Kidney (tissue), 14 donors: ENCODE results near the gene GRK6. TPM values are rescaled to one million over a fixed set of nuclear protein-coding genes. Genes with fewer than 3 reads are reported as not detected.

Experiments used
- DNase-seq, 5 donors: peaks; one replicate each; pipeline ENCODE4 v3.0.0-alpha.2; 2013 to 2020
- FAIRE-seq: peaks from 2 replicates; lab custom pipeline; 2012; peaks lifted over from hg19 to GRCh38; lab: Jason Lieb, UNC
- H3K27ac ChIP-seq, 2 donors: one replicate each; pipeline ENCODE4 v1.7.0; 2013; ENCODE audit warnings: low read depth in 2 of 2, low read length in 2 of 2, inconsistent platforms in 1 of 2
- H3K27me3 ChIP-seq: one replicate; pipeline ENCODE4 v1.7.1; 2013; ENCODE audit warnings: low read length, inconsistent platforms; ENCODE audit not compliant: control insufficient read depth, insufficient read depth
- H3K36me3 ChIP-seq, 3 donors: one replicate each; pipeline versions ENCODE4 v1.7.0 to v1.7.1; 2013; ENCODE audit warnings: low read length in 3 of 3, control low read depth in 1 of 3, inconsistent platforms in 1 of 3; ENCODE audit not compliant: insufficient read depth in 3 of 3, control insufficient read depth in 2 of 3
- H3K4me1 ChIP-seq, 3 donors: one replicate each; pipeline versions ENCODE4 v1.7.0 to v1.7.1; 2013; ENCODE audit warnings: low read length in 3 of 3, inconsistent platforms in 1 of 3, low read depth in 1 of 3; ENCODE audit not compliant: control insufficient read depth in 2 of 3, insufficient read depth in 2 of 3
- H3K4me3 ChIP-seq, 3 donors: one replicate each; pipeline versions ENCODE4 v1.7.0 to v1.8.1; 2013; ENCODE audit warnings: low read length in 3 of 3, control low read depth in 1 of 3, inconsistent platforms in 1 of 3
- H3K9ac ChIP-seq, 3 donors: one replicate each; pipeline versions ENCODE4 v1.7.0 to v1.7.1; 2013; ENCODE audit warnings: low read length in 3 of 3, control low read depth in 1 of 3, inconsistent platforms in 1 of 3
- H3K9me3 ChIP-seq, 3 donors: one replicate each; pipeline versions ENCODE4 v1.7.0 to v1.7.1; 2013; ENCODE audit warnings: low read length in 3 of 3, control low read depth in 1 of 3, inconsistent platforms in 1 of 3; ENCODE audit not compliant: control insufficient read depth in 2 of 3, insufficient read depth in 1 of 3
- intact Hi-C: fragments of 100-400 bp; cut with DNase I; formaldehyde crosslinking; loops from one replicate; pipeline ENCODE4 v1.11.1; 2022
- polyA plus RNA-seq: library from polyadenylated mRNA; stranded (reverse); fragments of 350-450 nt; fragmentation: Illumina TruSeq; extraction: RNeasy Lipid Tissue Mini Kit (QIAGEN cat#74804); gene quantifications from one replicate; pipeline ENCODE4 v1.2.3, GENCODE V29; 2014; ENCODE audit warnings: low read depth, low replicate concordance; ENCODE audit not compliant: insufficient read depth
- total RNA-seq: library from RNA; stranded (reverse); fragmentation: NEBNext Ultra II Directional; extraction: Animal tissue kit (Norgen Biotek cat#: 25700); gene quantifications from one replicate; pipeline ENCODE4 v1.2.1, GENCODE V29; 2021
- TF ChIP-seq, protein P1 (sequence below): IDR thresholded peaks from 3 replicates; pipeline ENCODE4 v1.5.1; 2012; ENCODE audit warnings: mild to moderate bottlenecking, moderate library complexity, borderline replicate concordance; ENCODE audit not compliant: insufficient read depth; ENCODE audit errors: extremely low read depth
- donor health status: control.
- donor health status: control.
- donor health status: control.
- donor health status: control.
- donor health status: control.
- donor health status: DM: yes; HTN: yes; CAD: no.
- donor health status: Normal renal cell carcinoma (clear cell type).

The GRK6 gene
- total and polyA plus RNA-seq, 2 donors from 2014 or later: 9.6 to 37.8 TPM

- Histone ChIP-seq H3K9me3 (no peaks in the 10 kb centered on the region), H3K36me3 (peaks cover 0 to 9% (median 8%) of the 10 kb centered on the region in 3 donors), H3K27me3 (no peaks in the 10 kb centered on the region), H3K4me3 (no peak overlapping the region), H3K4me1 (peaks cover 0 to 5% (median 0%) of the 10 kb centered on the region in 3 donors), H3K27ac (no peak overlapping the region), H3K9ac (no peak overlapping the region)
- FAIRE-seq (no peak), DNase-seq (no peak)
- TF ChIP-seq, protein P1, sequence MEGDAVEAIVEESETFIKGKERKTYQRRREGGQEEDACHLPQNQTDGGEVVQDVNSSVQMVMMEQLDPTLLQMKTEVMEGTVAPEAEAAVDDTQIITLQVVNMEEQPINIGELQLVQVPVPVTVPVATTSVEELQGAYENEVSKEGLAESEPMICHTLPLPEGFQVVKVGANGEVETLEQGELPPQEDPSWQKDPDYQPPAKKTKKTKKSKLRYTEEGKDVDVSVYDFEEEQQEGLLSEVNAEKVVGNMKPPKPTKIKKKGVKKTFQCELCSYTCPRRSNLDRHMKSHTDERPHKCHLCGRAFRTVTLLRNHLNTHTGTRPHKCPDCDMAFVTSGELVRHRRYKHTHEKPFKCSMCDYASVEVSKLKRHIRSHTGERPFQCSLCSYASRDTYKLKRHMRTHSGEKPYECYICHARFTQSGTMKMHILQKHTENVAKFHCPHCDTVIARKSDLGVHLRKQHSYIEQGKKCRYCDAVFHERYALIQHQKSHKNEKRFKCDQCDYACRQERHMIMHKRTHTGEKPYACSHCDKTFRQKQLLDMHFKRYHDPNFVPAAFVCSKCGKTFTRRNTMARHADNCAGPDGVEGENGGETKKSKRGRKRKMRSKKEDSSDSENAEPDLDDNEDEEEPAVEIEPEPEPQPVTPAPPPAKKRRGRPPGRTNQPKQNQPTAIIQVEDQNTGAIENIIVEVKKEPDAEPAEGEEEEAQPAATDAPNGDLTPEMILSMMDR: no peak
- intact Hi-C loops: no loop called here
Measured at GRCh38 chr5:177465044-177465443, 38.6 kb downstream of the GRK6 start.

DNA sequence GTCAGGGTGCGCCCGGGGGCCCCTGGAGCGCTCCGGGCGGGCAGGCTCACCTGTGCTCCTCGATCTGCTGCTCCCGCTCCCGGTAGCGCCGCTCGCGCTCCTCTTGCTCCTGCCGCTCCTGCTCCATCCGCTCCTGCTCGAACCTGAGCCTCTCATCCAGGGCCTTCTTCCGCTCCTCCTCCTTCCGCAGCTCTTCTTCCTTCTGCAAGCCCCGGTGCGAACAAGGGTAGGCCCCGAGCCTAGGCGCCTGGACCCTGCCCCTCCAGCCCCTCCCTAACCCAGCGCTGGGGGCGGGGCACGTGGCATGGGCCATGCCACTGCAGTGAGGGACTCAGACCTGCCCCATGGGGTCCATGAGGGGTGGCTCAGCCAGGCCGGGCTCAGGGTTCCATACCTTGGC lies 40.4 kb downstream of the GRK6 start:
- Histone ChIP-seq H3K27ac (no peak overlapping the region), H3K9me3 (no peaks in the 10 kb centered on the region), H3K4me1 (peaks cover 0 to 13% (median 0%) of the 10 kb centered on the region in 3 donors), H3K36me3 (peaks cover 0 to 9% (median 8%) of the 10 kb centered on the region in 3 donors), H3K9ac (no peak overlapping the region), H3K4me3 (no peak overlapping the region), H3K27me3 (no peaks in the 10 kb centered on the region)
- FAIRE-seq (no peak), DNase-seq (no peak)
- TF ChIP-seq, protein P1: no peak
- intact Hi-C loops: no loop called here

- Histone ChIP-seq H3K36me3 (peaks cover 0 to 9% (median 8%) of the 10 kb centered on the region in 3 donors), H3K9ac (no peak overlapping the region), H3K4me1 (peaks cover 0 to 17% (median 0%) of the 10 kb centered on the region in 3 donors), H3K27ac (no peak overlapping the region), H3K4me3 (no peak overlapping the region), H3K27me3 (no peaks in the 10 kb centered on the region), H3K9me3 (no peaks in the 10 kb centered on the region)
- TF ChIP-seq, protein P1: no peak
- DNase-seq (no peak), FAIRE-seq (no peak)
- intact Hi-C loops: no loop called here
Measured at GRCh38 chr5:177467436-177467835, 41.0 kb downstream of the GRK6 start.

DNA sequence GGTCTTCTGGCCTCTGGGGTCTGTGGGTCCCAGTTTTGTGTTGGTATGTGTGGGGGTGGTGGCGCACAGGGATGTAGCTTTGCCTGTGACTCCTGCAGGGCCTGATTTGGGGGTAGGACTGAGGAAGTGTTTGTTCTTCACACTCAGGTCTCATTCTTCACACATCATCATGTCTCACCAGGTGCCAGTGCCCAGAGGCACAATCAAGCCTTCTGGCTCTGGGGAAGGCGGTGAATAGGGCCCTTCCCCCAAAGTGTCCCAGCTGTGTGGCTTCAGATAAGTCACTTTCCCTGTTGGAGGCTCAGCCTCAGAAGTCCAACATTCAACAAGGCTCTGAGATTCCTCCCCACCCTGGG lies 41.8 kb downstream of the GRK6 start:
- peaks cover 0 to 19% (median 0%) of the 10 kb centered on the region in 3 donors for H3K4me1 ChIP-seq
- TF ChIP-seq, protein P1: no peak
- no peaks in the 10 kb centered on the region for H3K9me3 ChIP-seq
- intact Hi-C loops: no loop called here
- no peak overlapping the region for H3K27ac ChIP-seq
- no peak overlapping the region for H3K9ac ChIP-seq
- H3K4me3 ChIP-seq: no peak overlapping the region
- DNase-seq (no peak), FAIRE-seq (no peak)
- peaks cover 0 to 9% (median 8%) of the 10 kb centered on the region in 3 donors for H3K36me3 ChIP-seq
- no peaks in the 10 kb centered on the region for H3K27me3 ChIP-seq
